Measurements from ENCODE around the gene DOC2B. TPM values are rescaled to one million over a fixed set of nuclear protein-coding genes. Genes with fewer than 3 reads are reported as not detected.

Gene DOC2B
- total RNA-seq, 1 experiment from 2014 or later: 2.7 TPM

- H3K27ac Mint-ChIP-seq: no peak overlapping the region
- POLR2A ChIA-PET: no interaction called here
- H3K4me1 Mint-ChIP-seq: peaks cover 5% of the 10 kb centered on the region
- DNase-seq (ENCODE audit: low spot score) (no peak), ATAC-seq (no peak)
- H3K36me3 Mint-ChIP-seq: no peaks in the 10 kb centered on the region
- no peaks in the 10 kb centered on the region; the same call in 1 of the 2 replicates for H3K9me3 Mint-ChIP-seq
- no peak overlapping the region for H3K4me3 Mint-ChIP-seq
- H3K27me3 Mint-ChIP-seq (ENCODE audit: low read depth): no peaks in the 10 kb centered on the region
- CTCF ChIA-PET: no interaction called here
- no peak for TF ChIP-seq AFF4 (CRISPR knock-in tag; IDR thresholded peaks at IDR 0.05; ENCODE audit: borderline replicate concordance)
- TF ChIP-seq ARID4B (CRISPR knock-in tag; IDR thresholded peaks at IDR 0.05; ENCODE audit: borderline replicate concordance): no peak
- TF ChIP-seq E2F1 (CRISPR knock-in tag; IDR thresholded peaks at IDR 0.05): no peak
- no peak for TF ChIP-seq E2F5 (CRISPR knock-in tag; IDR thresholded peaks at IDR 0.05)
- TF ChIP-seq TCF7 (CRISPR knock-in tag; IDR thresholded peaks at IDR 0.05; ENCODE audit: low read depth): no peak
- TF ChIP-seq MYBL2 (CRISPR knock-in tag; IDR thresholded peaks at IDR 0.05): no peak
- no peak for TF ChIP-seq RORB (CRISPR knock-in tag; IDR thresholded peaks at IDR 0.05)
- TF ChIP-seq CREB1 (CRISPR knock-in tag; IDR thresholded peaks at IDR 0.05): no peak
- no peak for TF ChIP-seq USF2 (CRISPR knock-in tag; IDR thresholded peaks at IDR 0.05)
- TF ChIP-seq FOXP4 (CRISPR knock-in tag; IDR thresholded peaks at IDR 0.05): no peak
- no peak for TF ChIP-seq ZNF512 (CRISPR knock-in tag; IDR thresholded peaks at IDR 0.05; ENCODE audit: borderline replicate concordance)
- TF ChIP-seq GRHL2 (CRISPR knock-in tag; IDR thresholded peaks at IDR 0.05; ENCODE audit: insufficient replicate concordance, severe bottlenecking): no peak
- no peak for TF ChIP-seq ZNF263 (CRISPR knock-in tag; IDR thresholded peaks at IDR 0.05; ENCODE audit: low read depth)
- no peak for TF ChIP-seq ZNF281 (CRISPR knock-in tag; IDR thresholded peaks at IDR 0.05)
- no peak for TF ChIP-seq ATF1 (CRISPR knock-in tag; IDR thresholded peaks at IDR 0.05)
- TF ChIP-seq PRRX2 (CRISPR knock-in tag; IDR thresholded peaks at IDR 0.05): no peak
- no peak for TF ChIP-seq JAZF1 (CRISPR knock-in tag; IDR thresholded peaks at IDR 0.05)
- no peak for TF ChIP-seq HMGXB4 (CRISPR knock-in tag; IDR thresholded peaks at IDR 0.05)
Observed at GRCh38 chr17:222172-222571, 40.7 kb upstream of the DOC2B start.
